T-helper 1 cell treated with Interleukin-12 subunit alpha and Interleukin-12 subunit beta and Interleukin-4 antibody, amounts not matched to agents 30 μg/mL and 1 μg/mL, for 36 hours (primary cell): ENCODE data around the gene ACTR5.

ENCODE experiments used
- H3K27ac Mint-ChIP-seq: one replicate; pipeline ENCODE4 v1.8.0; 2021; ENCODE audit warnings: mild to moderate bottlenecking, mixed read lengths
- H3K27me3 Mint-ChIP-seq: one replicate; pipeline ENCODE4 v1.8.0; 2021; ENCODE audit warnings: low read depth, mixed read lengths
- H3K36me3 Mint-ChIP-seq: one replicate; pipeline ENCODE4 v1.8.0; 2021; ENCODE audit warnings: low read depth, mixed read lengths
- H3K4me1 Mint-ChIP-seq: one replicate; pipeline ENCODE4 v1.8.0; 2021; ENCODE audit warnings: low read depth, mixed read lengths
- H3K4me3 Mint-ChIP-seq: one replicate; pipeline ENCODE4 v1.8.0; 2021; ENCODE audit warnings: mild to moderate bottlenecking, moderate library complexity, mixed read lengths
- H3K9me3 Mint-ChIP-seq: one replicate; pipeline ENCODE4 v1.8.0; 2021; ENCODE audit warnings: mixed read lengths

Gene ACTR5

GRCh38 chr20:38745757-38746156, 2.5 kb upstream of the ACTR5 start:
- Mint-ChIP-seq H3K27me3 (peaks cover 39% of the 10 kb centered on the region), H3K4me1 (peaks cover 16% of the 10 kb centered on the region), H3K36me3 (peaks cover 2% of the 10 kb centered on the region), H3K4me3 (no peak overlapping the region), H3K9me3 (no peaks in the 10 kb centered on the region), H3K27ac (no peak overlapping the region)

- H3K9me3 Mint-ChIP-seq, result no peaks in the 10 kb centered on the region
- peaks cover 7% of the 10 kb centered on the region for H3K36me3 Mint-ChIP-seq
- peaks cover 19% of the 10 kb centered on the region for H3K4me1 Mint-ChIP-seq
- peaks cover 22% of the 10 kb centered on the region for H3K27me3 Mint-ChIP-seq
- peak overlapping the region; percentile 68 for H3K4me3 Mint-ChIP-seq
- no peak overlapping the region for H3K27ac Mint-ChIP-seq
These were observed 664 bp upstream of the ACTR5 start for GRCh38 chr20:38747495-38748096.

- Mint-ChIP-seq H3K36me3 (peaks cover 11% of the 10 kb centered on the region), H3K4me1 (peaks cover 21% of the 10 kb centered on the region), H3K4me3 (peak overlapping the region; percentile 90), H3K27me3 (peaks cover 14% of the 10 kb centered on the region), H3K9me3 (no peaks in the 10 kb centered on the region), H3K27ac (peak overlapping the region; percentile 84)
These were observed 545 bp downstream of the ACTR5 start for GRCh38 chr20:38748861-38749149.

GRCh38 chr20:38751360-38751976, 3.2 kb downstream of the ACTR5 start:
- H3K36me3 Mint-ChIP-seq, result peaks cover 23% of the 10 kb centered on the region
- H3K27me3 Mint-ChIP-seq, result peaks cover 9% of the 10 kb centered on the region
- H3K4me1 Mint-ChIP-seq, result peaks cover 31% of the 10 kb centered on the region
- no peak overlapping the region for H3K4me3 Mint-ChIP-seq
- no peaks in the 10 kb centered on the region for H3K9me3 Mint-ChIP-seq
- H3K27ac Mint-ChIP-seq, result no peak overlapping the region

GRCh38 chr20:38752029-38752428, 3.8 kb downstream of the ACTR5 start:
- H3K27ac Mint-ChIP-seq, result no peak overlapping the region
- peaks cover 23% of the 10 kb centered on the region for H3K36me3 Mint-ChIP-seq
- H3K4me3 Mint-ChIP-seq, result no peak overlapping the region
- H3K27me3 Mint-ChIP-seq, result peaks cover 9% of the 10 kb centered on the region
- H3K9me3 Mint-ChIP-seq, result no peaks in the 10 kb centered on the region
- peaks cover 31% of the 10 kb centered on the region for H3K4me1 Mint-ChIP-seq

- Mint-ChIP-seq H3K4me1 (peaks cover 15% of the 10 kb centered on the region), H3K9me3 (no peaks in the 10 kb centered on the region), H3K27me3 (no peaks in the 10 kb centered on the region), H3K36me3 (peaks cover 30% of the 10 kb centered on the region), H3K4me3 (no peak overlapping the region), H3K27ac (no peak overlapping the region)
These were observed 6.7 kb downstream of the ACTR5 start for GRCh38 chr20:38754924-38755323.

GRCh38 chr20:38755324-38755910, 7.2 kb downstream of the ACTR5 start:
- Mint-ChIP-seq H3K27me3 (no peaks in the 10 kb centered on the region), H3K27ac (no peak overlapping the region), H3K4me3 (no peak overlapping the region), H3K9me3 (no peaks in the 10 kb centered on the region), H3K36me3 (peaks cover 35% of the 10 kb centered on the region), H3K4me1 (peaks cover 15% of the 10 kb centered on the region)

- H3K36me3 Mint-ChIP-seq, result peaks cover 49% of the 10 kb centered on the region
- H3K27ac Mint-ChIP-seq, result no peak overlapping the region
- H3K4me1 Mint-ChIP-seq, result peaks cover 14% of the 10 kb centered on the region
- no peak overlapping the region for H3K4me3 Mint-ChIP-seq
- no peaks in the 10 kb centered on the region for H3K27me3 Mint-ChIP-seq
- no peaks in the 10 kb centered on the region for H3K9me3 Mint-ChIP-seq
These were observed 9.0 kb downstream of the ACTR5 start for GRCh38 chr20:38757145-38757775.

GRCh38 chr20:38759106-38759505, 10.8 kb downstream of the ACTR5 start:
- no peaks in the 10 kb centered on the region for H3K27me3 Mint-ChIP-seq
- peaks cover 51% of the 10 kb centered on the region for H3K36me3 Mint-ChIP-seq
- H3K4me3 Mint-ChIP-seq, result no peak overlapping the region
- peaks cover 23% of the 10 kb centered on the region for H3K4me1 Mint-ChIP-seq
- no peak overlapping the region for H3K27ac Mint-ChIP-seq
- H3K9me3 Mint-ChIP-seq, result no peaks in the 10 kb centered on the region

GRCh38 chr20:38760978-38761377, 12.7 kb downstream of the ACTR5 start:
- H3K4me3 Mint-ChIP-seq, result no peak overlapping the region
- H3K4me1 Mint-ChIP-seq, result peaks cover 22% of the 10 kb centered on the region
- H3K36me3 Mint-ChIP-seq, result peaks cover 51% of the 10 kb centered on the region
- no peaks in the 10 kb centered on the region for H3K27me3 Mint-ChIP-seq
- no peak overlapping the region for H3K27ac Mint-ChIP-seq
- H3K9me3 Mint-ChIP-seq, result no peaks in the 10 kb centered on the region

- H3K4me1 Mint-ChIP-seq, result peaks cover 21% of the 10 kb centered on the region
- peaks cover 48% of the 10 kb centered on the region for H3K36me3 Mint-ChIP-seq
- no peaks in the 10 kb centered on the region for H3K27me3 Mint-ChIP-seq
- H3K4me3 Mint-ChIP-seq, result no peak overlapping the region
- no peak overlapping the region for H3K27ac Mint-ChIP-seq
- no peaks in the 10 kb centered on the region for H3K9me3 Mint-ChIP-seq
These were observed 13.9 kb downstream of the ACTR5 start for GRCh38 chr20:38762174-38762573.

- H3K4me3 Mint-ChIP-seq, result no peak overlapping the region
- H3K36me3 Mint-ChIP-seq, result peaks cover 54% of the 10 kb centered on the region
- H3K27ac Mint-ChIP-seq, result peak overlapping the region; percentile 62
- H3K4me1 Mint-ChIP-seq, result peaks cover 21% of the 10 kb centered on the region
- H3K9me3 Mint-ChIP-seq, result no peaks in the 10 kb centered on the region
- no peaks in the 10 kb centered on the region for H3K27me3 Mint-ChIP-seq
These were observed 15.4 kb downstream of the ACTR5 start for GRCh38 chr20:38763616-38764015.

GRCh38 chr20:38764567-38765318, 16.5 kb downstream of the ACTR5 start:
- no peak overlapping the region for H3K27ac Mint-ChIP-seq
- peaks cover 21% of the 10 kb centered on the region for H3K4me1 Mint-ChIP-seq
- H3K36me3 Mint-ChIP-seq, result peaks cover 58% of the 10 kb centered on the region
- H3K9me3 Mint-ChIP-seq, result no peaks in the 10 kb centered on the region
- no peaks in the 10 kb centered on the region for H3K27me3 Mint-ChIP-seq
- H3K4me3 Mint-ChIP-seq, result no peak overlapping the region

- Mint-ChIP-seq H3K27me3 (no peaks in the 10 kb centered on the region), H3K4me3 (no peak overlapping the region), H3K36me3 (peaks cover 50% of the 10 kb centered on the region), H3K4me1 (peaks cover 21% of the 10 kb centered on the region), H3K27ac (no peak overlapping the region), H3K9me3 (no peaks in the 10 kb centered on the region)
These were observed 17.8 kb downstream of the ACTR5 start for GRCh38 chr20:38766071-38766470.
